ENCODE measurements around the gene GET3. TPM values are rescaled to one million over a fixed set of nuclear protein-coding genes. Genes with fewer than 3 reads are reported as not detected.
"Not testable (repeated sequence)": the region's sequence is repeated elsewhere in the genome, so short reads cannot be mapped to it uniquely, and the experiment has no call there.

GET3 gene
- total RNA-seq, 1 experiment from 2014 or later, result 110 TPM

GRCh38 chr19:12797141-12797587 lies 59.9 kb downstream of the GET3 start (continued):
- no peak for TF ChIP-seq STAT6 (CRISPR knock-in tag; conservative IDR thresholded peaks at IDR 0.05; ENCODE audit: low read depth)

- DNase-seq (ENCODE audit: low spot score); H3K4me3 Mint-ChIP-seq; ATAC-seq; H3K27ac Mint-ChIP-seq; H3K9me3 Mint-ChIP-seq: not testable (repeated sequence)
- ChIA-PET CTCF (interaction anchor here (0.6 to 14.0 kb wide), 7 partner anchors 20 to 1995 kb away, joined by 3 to 341 read pairs (median 6); no protein-coding TSS in a partner anchor), POLR2A (interaction anchor here (0.6 kb wide), 1 partner anchor 1176 kb away, joined by 4 read pairs; no protein-coding TSS in a partner anchor)
- H3K4me1 Mint-ChIP-seq, result peaks cover 32% of the 10 kb centered on the region
- H3K36me3 Mint-ChIP-seq, result peaks cover 19% of the 10 kb centered on the region
- peaks cover 20% of the 10 kb centered on the region for H3K27me3 Mint-ChIP-seq (ENCODE audit: low read depth)
Observed at GRCh38 chr19:12797607-12798006, 60.3 kb downstream of the GET3 start.

Small RNA genes within 50 kb of the gene (microRNA-seq; reads per million reads assigned to microRNA genes)
- not detected for gene MIR5684 (ENCODE audit: borderline number of aligned reads)

Other genes with a start within 250 kb of the GET3 start
- gene ZNF564, start 186.0 kb upstream of the GET3 start, total RNA-seq (2021), result 8.9 to 11.1 TPM (median 10.7 TPM) in 3 replicates
- gene ZNF490, start 126.7 kb upstream of the GET3 start, total RNA-seq (2021), result 7.3 to 7.7 TPM (median 7.6 TPM) in 3 replicates
- 21.4 to 25.9 TPM (median 23.9 TPM) in 3 replicates for gene ZNF791, start 126.6 kb upstream of the GET3 start, total RNA-seq (2021)
- gene MAN2B1, start 70.8 kb upstream of the GET3 start, total RNA-seq (2021), result 69.2 to 73.4 TPM (median 72.0 TPM) in 3 replicates
- gene WDR83, start 70.7 kb upstream of the GET3 start, total RNA-seq (2021), result 21.8 to 26.3 TPM (median 23.7 TPM) in 3 replicates
- 93.3 to 115 TPM (median 104 TPM) in 3 replicates for gene DHPS, start 55.6 kb upstream of the GET3 start, total RNA-seq (2021)
- not detected in 3 replicates for gene GNG14, start 49.5 kb upstream of the GET3 start, total RNA-seq (2021)
- gene FBXW9, start 40.9 kb upstream of the GET3 start, total RNA-seq (2021), result 13.7 to 16.0 TPM (median 15.2 TPM) in 3 replicates
- 90.9 to 105 TPM (median 94.4 TPM) in 3 replicates for gene TNPO2, start 13.6 kb upstream of the GET3 start, total RNA-seq (2021)
- gene TRIR, start 2.8 kb upstream of the GET3 start, total RNA-seq (2021), result 165 to 172 TPM (median 167 TPM) in 3 replicates
- gene BEST2, start 14.3 kb downstream of the GET3 start, total RNA-seq (2021), result 3.3 to 4.7 TPM (median 4.1 TPM) in 3 replicates
- gene HOOK2, start 38.1 kb downstream of the GET3 start, total RNA-seq (2021), result 70.0 to 83.3 TPM (median 81.4 TPM) in 3 replicates
- 6.6 to 11.5 TPM (median 10.2 TPM) in 3 replicates for gene JUNB, start 54.0 kb downstream of the GET3 start, total RNA-seq (2021)
- gene PRDX2, start 64.3 kb downstream of the GET3 start, total RNA-seq (2021), result 378 to 447 TPM (median 447 TPM) in 3 replicates
- 30.1 to 50.2 TPM (median 47.0 TPM) in 3 replicates for gene THSD8, start 64.6 kb downstream of the GET3 start, total RNA-seq (2021)
- 71.3 to 78.2 TPM (median 72.9 TPM) in 3 replicates for gene RNASEH2A, start 69.1 kb downstream of the GET3 start, total RNA-seq (2021)
- 2.4 to 3.8 TPM (median 3.1 TPM) in 3 replicates for gene RTBDN, start 97.1 kb downstream of the GET3 start, total RNA-seq (2021)
- gene MAST1, start 101.0 kb downstream of the GET3 start, total RNA-seq (2021), result 24.3 to 28.4 TPM (median 27.3 TPM) in 3 replicates
- gene DNASE2, start 144.0 kb downstream of the GET3 start, total RNA-seq (2021), result 31.7 to 35.7 TPM (median 33.4 TPM) in 3 replicates
- 0.32 to 0.89 TPM (median 0.72 TPM) in 3 replicates for gene KLF1, start 149.7 kb downstream of the GET3 start, total RNA-seq (2021)
- 58.6 to 69.0 TPM (median 59.8 TPM) in 3 replicates for gene GCDH, start 153.7 kb downstream of the GET3 start, total RNA-seq (2021)
- 1.1 to 2.2 TPM (median 1.9 TPM) in 3 replicates for gene SYCE2, start 181.8 kb downstream of the GET3 start, total RNA-seq (2021)
- 103 to 108 TPM (median 106 TPM) in 3 replicates for gene FARSA, start 196.2 kb downstream of the GET3 start, total RNA-seq (2021)
- 977 to 1,088 TPM (median 978 TPM) in 3 replicates for gene CALR, start 201.1 kb downstream of the GET3 start, total RNA-seq (2021)
- gene RAD23A, start 208.4 kb downstream of the GET3 start, total RNA-seq (2021), result 84.3 to 96.6 TPM (median 96.2 TPM) in 3 replicates
- 54.4 to 57.9 TPM (median 56.1 TPM) in 3 replicates for gene GADD45GIP1, start 219.7 kb downstream of the GET3 start, total RNA-seq (2021)
- gene DAND5, start 232.1 kb downstream of the GET3 start, total RNA-seq (2021), result 0.18 to 0.23 TPM (median 0.22 TPM) in 3 replicates